Sigmoid colon (tissue), 4 donors: ENCODE data around the gene MAP3K3.

Experiments
- POLR2AphosphoS5 ChIP-seq, 4 donors: sonication (generic); formaldehyde crosslinking; IDR thresholded peaks; one replicate each; pipeline ENCODE4 v1.6.1; 2017; ENCODE audit warnings: antibody characterized with exemption in 4 of 4
- TF ChIP-seq, protein P1 (sequence below), 4 experiments: fragments of 450-650 bp in 3 of 4; fragments of 200-600 bp in 1 of 4; IDR thresholded peaks; one replicate each; pipeline ENCODE4 v1.5.1; 2016 to 2019; ENCODE audit warnings: antibody characterized with exemption in 4 of 4, mild to moderate bottlenecking in 3 of 4, moderate library complexity in 2 of 4

DNA sequence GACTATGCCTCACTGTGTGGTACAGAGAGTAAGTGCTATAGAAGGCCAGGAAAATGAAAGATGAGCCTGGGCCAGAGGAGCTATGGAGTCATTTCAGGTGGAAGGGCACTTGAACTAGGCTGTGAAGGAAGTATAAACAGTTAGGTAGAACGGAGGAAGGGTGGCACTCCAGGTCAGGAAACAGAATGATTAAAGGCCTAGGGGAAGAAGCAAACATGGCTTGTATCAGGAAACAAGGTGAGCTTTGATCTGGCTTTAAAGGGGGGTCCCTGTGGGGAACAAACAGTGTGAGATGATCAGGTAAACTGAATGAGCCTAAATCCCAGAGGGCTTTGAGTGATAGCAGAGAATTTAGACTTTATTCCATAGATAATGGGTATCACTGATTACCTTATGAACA is 16.9 kb downstream of the MAP3K3 start:
- no peak for TF ChIP-seq POLR2AphosphoS5 (IDR thresholded peaks at IDR 0.05)
- TF ChIP-seq, protein P1, sequence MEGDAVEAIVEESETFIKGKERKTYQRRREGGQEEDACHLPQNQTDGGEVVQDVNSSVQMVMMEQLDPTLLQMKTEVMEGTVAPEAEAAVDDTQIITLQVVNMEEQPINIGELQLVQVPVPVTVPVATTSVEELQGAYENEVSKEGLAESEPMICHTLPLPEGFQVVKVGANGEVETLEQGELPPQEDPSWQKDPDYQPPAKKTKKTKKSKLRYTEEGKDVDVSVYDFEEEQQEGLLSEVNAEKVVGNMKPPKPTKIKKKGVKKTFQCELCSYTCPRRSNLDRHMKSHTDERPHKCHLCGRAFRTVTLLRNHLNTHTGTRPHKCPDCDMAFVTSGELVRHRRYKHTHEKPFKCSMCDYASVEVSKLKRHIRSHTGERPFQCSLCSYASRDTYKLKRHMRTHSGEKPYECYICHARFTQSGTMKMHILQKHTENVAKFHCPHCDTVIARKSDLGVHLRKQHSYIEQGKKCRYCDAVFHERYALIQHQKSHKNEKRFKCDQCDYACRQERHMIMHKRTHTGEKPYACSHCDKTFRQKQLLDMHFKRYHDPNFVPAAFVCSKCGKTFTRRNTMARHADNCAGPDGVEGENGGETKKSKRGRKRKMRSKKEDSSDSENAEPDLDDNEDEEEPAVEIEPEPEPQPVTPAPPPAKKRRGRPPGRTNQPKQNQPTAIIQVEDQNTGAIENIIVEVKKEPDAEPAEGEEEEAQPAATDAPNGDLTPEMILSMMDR (IDR thresholded peaks at IDR 0.05) = no peak
